ENCODE data around the gene RNF213.
"Not testable (repeated sequence)": the region's sequence is repeated elsewhere in the genome, so short reads cannot be mapped to it uniquely, and the experiment has no call there.

The RNF213 gene

GRCh38 chr17:80402102-80402501 is 141.4 kb downstream of the RNF213 start:
- DNase-seq: not testable (repeated sequence)

GRCh38 chr17:80402959-80403358 is 142.3 kb downstream of the RNF213 start:
- no peak for DNase-seq

GRCh38 chr17:80406146-80406545 is 145.5 kb downstream of the RNF213 start:
- DNase-seq: no peak

- not testable (repeated sequence) for DNase-seq
Observed at GRCh38 chr17:80407917-80408316, 147.3 kb downstream of the RNF213 start.

- no peak for DNase-seq
Observed at GRCh38 chr17:80408872-80409271, 148.2 kb downstream of the RNF213 start.

- DNase-seq: no peak
Observed at GRCh38 chr17:80409626-80410025, 149.0 kb downstream of the RNF213 start.

- DNase-seq: not testable (repeated sequence)
Observed at GRCh38 chr17:80410441-80411087, 149.9 kb downstream of the RNF213 start.

- no peak for DNase-seq
Observed at GRCh38 chr17:80413771-80414507, 153.3 kb downstream of the RNF213 start.

GRCh38 chr17:80414508-80414802 is 153.8 kb downstream of the RNF213 start:
- DNase-seq: no peak

GRCh38 chr17:80414803-80415625 is 154.4 kb downstream of the RNF213 start, which contains the start of gene ENDOV:
TSS of gene ENDOV (plus strand) at chr17:80415167. CDS start at chr17:80415195, 28 bp downstream.
- peak; percentile 79 to 92 for DNase-seq

- DNase-seq: no peak
Observed at GRCh38 chr17:80415626-80416137, 155.0 kb downstream of the RNF213 start.

GRCh38 chr17:80416260-80416939 is 155.7 kb downstream of the RNF213 start:
- no peak for DNase-seq

GRCh38 chr17:80416940-80417293 is 156.3 kb downstream of the RNF213 start:
- DNase-seq: no peak

- DNase-seq: no peak
Observed at GRCh38 chr17:80418589-80418988, 157.9 kb downstream of the RNF213 start.

- no peak for DNase-seq
Observed at GRCh38 chr17:80419255-80419654, 158.6 kb downstream of the RNF213 start.

- no peak for DNase-seq
Observed at GRCh38 chr17:80421381-80422090, 160.9 kb downstream of the RNF213 start.

- no peak for DNase-seq
Observed at GRCh38 chr17:80422276-80422675, 161.6 kb downstream of the RNF213 start.

GRCh38 chr17:80422981-80423380 is 162.3 kb downstream of the RNF213 start:
- DNase-seq: no peak

- DNase-seq: no peak
Observed at GRCh38 chr17:80423536-80424225, 163.0 kb downstream of the RNF213 start.

GRCh38 chr17:80424261-80424660 is 163.6 kb downstream of the RNF213 start:
- no peak for DNase-seq

- DNase-seq: no peak
Observed at GRCh38 chr17:80424878-80425765, 164.5 kb downstream of the RNF213 start.

Measured in SW 1271 (cell line).